Tibial nerve (tissue), 4 donors: ENCODE results near the gene CRHR1. TPM values are rescaled to one million over a fixed set of nuclear protein-coding genes. Genes with fewer than 3 reads are reported as not detected.
"Not testable (repeated sequence)": the region's sequence is repeated elsewhere in the genome, so short reads cannot be mapped to it uniquely, and the experiment has no call there.

Experiments used
- DNase-seq, 2 donors: peaks; one replicate each; pipeline ENCODE4 v3.0.0-alpha.2; 2019; ENCODE audit warnings: low spot score in 2 of 2
- H3K27ac ChIP-seq, 4 donors: fragments of 200-600 bp; sonication (generic) in 3 of 4; one replicate each; pipeline ENCODE4 v1.5.1; 2017 to 2019; ENCODE audit warnings: mild to moderate bottlenecking in 1 of 4
- H3K27me3 ChIP-seq, 2 donors: fragments of 200-600 bp; sonication (generic) in 1 of 2; one replicate each; pipeline versions ENCODE4 v1.5.1 to v1.6.0; 2017 to 2019
- H3K36me3 ChIP-seq, 3 donors: fragments of 200-600 bp; sonication (generic); one replicate each; pipeline ENCODE4 v1.5.1; 2018 to 2019
- H3K4me1 ChIP-seq, 4 donors: fragments of 200-600 bp; sonication (generic) in 3 of 4; one replicate each; pipeline ENCODE4 v1.5.1; 2017 to 2019
- H3K4me3 ChIP-seq, 4 donors: fragments of 200-600 bp; sonication (generic) in 3 of 4; one replicate each; pipeline ENCODE4 v1.5.1; 2017 to 2019; ENCODE audit warnings: mild to moderate bottlenecking in 1 of 4, moderate library complexity in 1 of 4
- H3K9me3 ChIP-seq, 4 donors: fragments of 200-600 bp; sonication (generic) in 3 of 4; one replicate each; pipeline ENCODE4 v1.5.1; 2017 to 2019
- CTCF ChIP-seq, 5 experiments: fragments of 200-600 bp in 3 of 5; fragments of 450-650 bp in 2 of 5; sonication (generic) in 3 of 5; IDR thresholded peaks; one replicate each; pipeline ENCODE4 v1.5.1; 2016 to 2019; ENCODE audit warnings: antibody characterized with exemption in 5 of 5, mild to moderate bottlenecking in 3 of 5, moderate library complexity in 2 of 5
- EP300 ChIP-seq, 2 donors: sonication (generic); formaldehyde crosslinking; IDR thresholded peaks; one replicate each; pipeline ENCODE4 v1.6.1; 2017; ENCODE audit warnings: antibody characterized with exemption in 2 of 2, mild to moderate bottlenecking in 1 of 2
- POLR2A ChIP-seq, 2 donors: fragments of 450-650 bp; IDR thresholded peaks; one replicate each; pipeline ENCODE4 v1.6.1; 2017; ENCODE audit warnings: antibody characterized with exemption in 2 of 2, mild to moderate bottlenecking in 2 of 2, moderate library complexity in 2 of 2
- WGBS, 2 donors: methylation state at CpG; one replicate each; pipeline ENCODE4 v1.1.5; 2018; 5-methylcytosine and 5-hydroxymethylcytosine counted together
- total RNA-seq, 4 donors: library from RNA; depleted of rRNA; stranded (reverse); fragments of >200 nt; gene quantifications; one replicate each; pipeline ENCODE4 v1.1.0, GENCODE V29; 2016

Gene CRHR1
- total RNA-seq, 4 donors from 2014 or later, result not detected

DNA sequence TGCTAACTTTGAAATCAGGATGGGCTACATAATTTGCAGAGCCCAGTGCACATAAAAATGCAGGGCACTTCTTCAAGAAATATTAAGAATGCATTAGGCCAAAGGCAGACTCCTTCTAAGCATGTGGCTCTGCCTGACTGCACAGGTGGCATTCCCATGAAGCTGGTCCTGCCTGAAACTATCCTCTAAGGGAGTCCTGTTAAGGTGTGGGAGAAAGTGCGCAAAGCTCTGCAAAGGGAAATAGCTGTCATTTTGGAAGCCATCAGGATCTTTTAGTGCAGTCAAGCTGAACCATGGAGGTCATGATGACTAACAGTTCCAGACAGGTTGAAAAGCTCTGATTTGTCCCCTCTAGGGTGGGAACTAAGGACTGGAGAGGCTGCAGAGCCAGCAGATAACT lies 41.9 kb upstream of the CRHR1 start:
- H3K27ac ChIP-seq, result no peak overlapping the region
- peaks cover 0 to 7% (median 0%) of the 10 kb centered on the region in 4 donors for H3K9me3 ChIP-seq
- no peaks in the 10 kb centered on the region for H3K4me1 ChIP-seq
- 73 to 92% methylated on average over 1 of the region's 1 CpG for WGBS, 2 donors
- TF ChIP-seq POLR2A (IDR thresholded peaks at IDR 0.05) (no peak), CTCF (IDR thresholded peaks at IDR 0.05) (no peak), EP300 (IDR thresholded peaks at IDR 0.05) (no peak)
- H3K36me3 ChIP-seq, result no peaks in the 10 kb centered on the region
- H3K27me3 ChIP-seq, result peaks cover 0 to 40% of the 10 kb centered on the region in 2 donors
- DNase-seq, result no peak
- no peak overlapping the region for H3K4me3 ChIP-seq

DNA sequence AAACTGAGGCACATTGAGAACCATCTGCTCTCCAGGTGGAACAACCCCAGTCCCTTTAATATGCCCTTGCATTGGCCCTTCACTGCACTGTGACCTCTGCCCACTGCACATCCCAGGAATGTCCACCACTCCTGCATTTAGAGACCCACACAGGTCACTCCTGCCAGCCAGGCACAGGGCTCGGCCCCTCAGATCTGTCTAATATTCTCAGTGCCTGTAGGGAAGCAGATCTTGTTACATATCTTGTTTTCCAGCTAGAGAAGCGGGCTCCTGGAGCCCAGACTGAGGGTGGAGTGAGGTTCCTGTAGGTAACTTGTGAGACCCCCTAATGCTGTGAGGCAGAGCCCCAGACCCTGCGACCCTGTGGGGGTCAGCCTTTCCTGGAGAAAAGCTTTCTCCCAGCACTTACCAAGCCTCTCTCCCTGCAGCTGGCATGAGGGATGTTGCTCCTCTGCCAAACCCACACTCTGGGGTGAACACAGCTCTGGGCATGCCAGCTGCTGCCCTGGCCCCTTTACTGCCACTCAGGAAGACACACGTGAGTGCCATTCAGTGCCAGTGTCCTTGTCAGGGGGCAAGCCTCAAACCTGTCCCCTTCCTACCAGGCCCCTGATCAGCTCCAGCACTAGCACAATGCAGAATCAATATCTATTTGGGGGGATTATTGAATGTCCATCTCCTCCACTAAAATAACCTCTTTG lies 40.3 kb upstream of the CRHR1 start:
- no peak for DNase-seq
- H3K27me3 ChIP-seq, result peaks cover 0 to 42% of the 10 kb centered on the region in 2 donors

GRCh38 chr17:45744826-45745225 lies 39.3 kb upstream of the CRHR1 start:
- not testable (repeated sequence) for DNase-seq, H3K4me1 ChIP-seq, H3K27ac ChIP-seq, H3K36me3 ChIP-seq, H3K9me3 ChIP-seq, H3K4me3 ChIP-seq
- WGBS, 2 donors, result 69 to 74% methylated on average over 4 of the region's 4 CpGs
- peaks cover 0 to 44% of the 10 kb centered on the region in 2 donors for H3K27me3 ChIP-seq

More for the DNA sequence above, 40.3 kb upstream of the CRHR1 start:
- Histone ChIP-seq H3K36me3 (no peaks in the 10 kb centered on the region), H3K4me1 (no peaks in the 10 kb centered on the region), H3K27ac (no peak overlapping the region), H3K9me3 (peaks cover 0 to under 1% (median 0%) of the 10 kb centered on the region in 4 donors), H3K4me3 (no peak overlapping the region)
- 73 to 89% methylated on average over 4 of the region's 4 CpGs for WGBS, 2 donors
- TF ChIP-seq EP300 (IDR thresholded peaks at IDR 0.05), result no peak
- TF ChIP-seq CTCF (IDR thresholded peaks at IDR 0.05), result no peak
- no peak for TF ChIP-seq POLR2A (IDR thresholded peaks at IDR 0.05)

DNA sequence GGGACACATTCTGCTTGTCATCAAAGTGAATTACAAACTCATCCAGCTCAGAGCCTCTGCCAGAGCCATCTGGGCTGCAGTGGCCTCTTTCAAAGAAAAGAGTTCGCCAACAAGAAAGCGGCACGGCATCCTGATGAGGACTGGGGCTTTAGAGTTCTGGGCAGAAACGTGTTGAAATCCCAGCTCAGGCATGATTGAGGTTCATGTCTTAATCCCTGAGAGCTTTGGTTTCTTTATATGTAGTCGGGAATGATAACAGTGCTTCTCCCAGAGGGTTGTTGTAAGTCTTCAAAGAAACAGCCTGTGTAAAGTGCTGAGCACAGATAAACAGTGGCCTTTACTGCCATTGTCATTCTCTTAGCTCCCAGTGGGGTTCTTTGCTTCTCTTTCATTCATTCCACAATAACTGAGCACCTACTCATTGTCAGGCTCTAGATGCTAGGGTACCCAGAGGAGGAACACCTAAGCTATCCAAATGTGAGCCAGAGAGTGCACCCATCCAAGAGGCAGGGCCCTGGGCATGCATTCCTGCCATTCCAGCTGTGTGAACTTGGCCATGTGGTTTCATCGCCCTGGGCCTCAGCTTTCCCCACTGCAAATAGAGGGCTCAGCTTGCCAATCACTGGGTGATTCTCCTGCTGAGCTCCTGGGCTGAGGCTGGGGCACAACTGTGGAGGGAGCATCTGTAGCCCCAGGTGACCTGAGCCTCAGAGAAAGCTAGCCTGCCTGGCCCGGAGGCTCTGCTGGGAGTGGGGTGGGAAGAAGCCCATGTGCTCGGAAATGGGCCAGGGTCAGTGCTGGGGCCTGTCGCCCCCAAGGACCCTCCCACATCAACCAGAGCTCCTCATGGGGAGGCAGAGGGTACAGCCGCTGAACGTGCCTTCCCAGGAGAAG lies 38.3 kb upstream of the CRHR1 start:
- H3K4me1 ChIP-seq, result no peaks in the 10 kb centered on the region
- H3K27me3 ChIP-seq, result peaks cover 0 to 47% of the 10 kb centered on the region in 2 donors
- 46 to 51% methylated on average over 10 to 11 of the region's 11 CpGs for WGBS, 2 donors
- no peaks in the 10 kb centered on the region for H3K9me3 ChIP-seq
- H3K27ac ChIP-seq, result no peak overlapping the region
- H3K4me3 ChIP-seq, result no peak overlapping the region
- DNase-seq, result no peak
- TF ChIP-seq POLR2A (IDR thresholded peaks at IDR 0.05), result no peak
- H3K36me3 ChIP-seq, result no peaks in the 10 kb centered on the region

DNA sequence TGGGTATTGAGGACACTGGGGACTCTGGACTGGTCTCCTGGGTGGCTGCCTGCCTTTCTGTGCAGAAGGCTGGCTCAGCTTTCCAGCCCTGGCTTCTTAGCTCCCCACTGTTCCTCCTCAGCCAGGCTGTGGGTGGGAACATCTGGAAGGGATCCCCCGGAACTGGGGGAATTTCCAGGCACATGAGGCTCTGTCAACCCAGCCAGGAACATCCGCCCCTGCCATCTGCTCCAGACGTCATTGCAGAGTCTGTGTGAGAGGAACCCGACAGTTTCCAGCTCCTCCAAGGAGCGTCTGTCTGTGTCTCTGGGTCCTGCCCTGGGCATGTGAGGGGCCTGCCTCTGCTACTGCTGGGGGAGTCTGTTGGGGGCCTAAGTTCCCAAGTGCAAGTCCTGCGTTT lies 36.2 kb upstream of the CRHR1 start:
- Histone ChIP-seq H3K4me1 (no peaks in the 10 kb centered on the region), H3K36me3 (no peaks in the 10 kb centered on the region), H3K9me3 (no peaks in the 10 kb centered on the region), H3K27me3 (peaks cover 0 to 51% of the 10 kb centered on the region in 2 donors), H3K27ac (no peak overlapping the region), H3K4me3 (no peak overlapping the region)
- WGBS, 2 donors, result 42 to 51% methylated on average over 6 of the region's 6 CpGs
- DNase-seq, result no peak
- TF ChIP-seq EP300 (IDR thresholded peaks at IDR 0.05) (no peak), POLR2A (IDR thresholded peaks at IDR 0.05) (no peak), CTCF (IDR thresholded peaks at IDR 0.05) (no peak)

DNA sequence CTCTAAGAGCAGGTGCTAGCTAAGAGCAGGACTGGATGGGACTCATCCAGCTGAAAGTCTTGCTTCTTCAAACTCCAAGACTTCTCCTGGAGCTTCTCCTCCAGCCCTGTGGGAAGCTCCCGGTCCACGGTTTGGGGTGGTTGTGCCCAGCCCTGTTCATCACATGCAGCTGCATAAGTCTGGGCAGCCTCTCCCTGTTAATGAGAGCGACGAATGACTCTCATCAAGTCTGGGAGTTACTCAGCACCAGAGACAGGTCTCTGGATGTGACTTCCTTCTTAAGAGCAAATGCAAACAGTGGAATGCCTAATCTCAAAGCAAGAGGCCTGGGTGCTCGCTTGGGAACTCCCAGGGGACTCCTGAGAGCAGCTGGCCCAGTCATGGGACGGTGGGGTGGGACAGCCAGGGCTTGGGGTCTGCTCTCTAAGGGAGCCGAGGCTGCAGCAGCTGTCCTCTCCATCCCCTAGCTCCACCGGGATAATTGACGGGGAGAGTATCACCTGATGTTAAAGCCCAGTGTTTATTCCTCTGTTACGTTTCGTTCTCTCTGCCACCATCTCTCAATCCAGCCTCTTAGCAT lies 35.3 kb upstream of the CRHR1 start:
- no peaks in the 10 kb centered on the region for H3K36me3 ChIP-seq
- peaks cover 0 to 51% of the 10 kb centered on the region in 2 donors for H3K27me3 ChIP-seq

More for the DNA sequence above, 35.3 kb upstream of the CRHR1 start:
- Histone ChIP-seq H3K4me3 (no peak overlapping the region), H3K27ac (no peak overlapping the region), H3K9me3 (no peaks in the 10 kb centered on the region), H3K4me1 (no peaks in the 10 kb centered on the region)
- WGBS, 2 donors, result 65 to 77% methylated on average over 6 to 11 of the region's 11 CpGs
- TF ChIP-seq CTCF (IDR thresholded peaks at IDR 0.05) (no peak), EP300 (IDR thresholded peaks at IDR 0.05) (no peak), POLR2A (IDR thresholded peaks at IDR 0.05) (no peak)
- DNase-seq, result no peak
